Activated CD8-positive, alpha-beta memory T cell treated with anti-CD3 and anti-CD28 coated beads for 36 hours (primary cell): ENCODE measurements around the gene DLGAP4. TPM values are rescaled to one million over a fixed set of nuclear protein-coding genes. Genes with fewer than 3 reads are reported as not detected.

Source experiments
- CTCF ChIA-PET: fragments of 350-600 bp; sonication (Branson Sonifier 250); formaldehyde crosslinking; loops from one replicate; lab custom pipeline; 2021; ENCODE audit warnings: antibody characterized with exemption; lab: Charles Lee
- POLR2A ChIA-PET: fragments of 350-600 bp; sonication (Branson Sonifier 250); formaldehyde crosslinking; loops from one replicate; lab custom pipeline; 2021; ENCODE audit warnings: antibody characterized with exemption; lab: Charles Lee
- total RNA-seq, 2 experiments: library from RNA; stranded (reverse); gene quantifications; one replicate each; pipeline ENCODE4 v1.2.3, GENCODE V29; 2021

The DLGAP4 gene
- total RNA-seq, 2 experiments from 2014 or later = 12.0 to 15.1 TPM

DNA sequence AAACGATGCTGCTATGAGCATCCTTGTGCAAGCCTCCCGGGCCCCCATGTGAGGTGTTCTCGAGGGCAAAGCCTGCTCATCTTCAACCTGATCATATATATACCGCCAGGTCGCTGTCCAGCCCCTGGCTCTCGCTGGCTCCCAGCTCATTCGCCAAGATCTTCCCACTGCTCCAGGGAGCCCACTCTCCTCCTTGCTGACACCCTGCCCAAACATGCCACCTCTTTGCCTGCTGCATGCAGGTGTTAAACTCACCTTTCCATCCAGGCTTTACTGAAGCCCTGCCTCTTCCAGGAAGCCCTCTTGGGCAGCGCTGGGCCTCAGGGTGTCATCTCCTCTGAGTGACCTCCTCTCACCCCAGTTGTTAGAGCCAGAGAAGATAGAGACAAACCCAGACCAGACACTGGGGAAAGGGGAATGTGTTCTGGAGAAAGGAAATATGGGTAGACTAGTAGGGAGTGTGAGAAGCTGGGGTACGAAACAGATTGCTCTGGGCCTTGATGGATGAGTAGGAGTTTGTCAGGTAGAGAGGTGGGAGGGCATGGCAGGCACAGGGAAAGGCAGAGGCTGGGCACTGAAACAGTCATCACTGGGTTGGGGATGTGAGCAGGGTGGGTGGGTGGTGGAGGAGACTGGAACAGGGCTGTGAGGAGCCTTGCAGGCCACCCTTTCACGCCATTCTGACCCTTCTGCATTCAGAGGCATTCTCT lies 1.2 kb upstream of the DLGAP4 start:
- POLR2A ChIA-PET = no interaction called here
- CTCF ChIA-PET = no interaction called here

DNA sequence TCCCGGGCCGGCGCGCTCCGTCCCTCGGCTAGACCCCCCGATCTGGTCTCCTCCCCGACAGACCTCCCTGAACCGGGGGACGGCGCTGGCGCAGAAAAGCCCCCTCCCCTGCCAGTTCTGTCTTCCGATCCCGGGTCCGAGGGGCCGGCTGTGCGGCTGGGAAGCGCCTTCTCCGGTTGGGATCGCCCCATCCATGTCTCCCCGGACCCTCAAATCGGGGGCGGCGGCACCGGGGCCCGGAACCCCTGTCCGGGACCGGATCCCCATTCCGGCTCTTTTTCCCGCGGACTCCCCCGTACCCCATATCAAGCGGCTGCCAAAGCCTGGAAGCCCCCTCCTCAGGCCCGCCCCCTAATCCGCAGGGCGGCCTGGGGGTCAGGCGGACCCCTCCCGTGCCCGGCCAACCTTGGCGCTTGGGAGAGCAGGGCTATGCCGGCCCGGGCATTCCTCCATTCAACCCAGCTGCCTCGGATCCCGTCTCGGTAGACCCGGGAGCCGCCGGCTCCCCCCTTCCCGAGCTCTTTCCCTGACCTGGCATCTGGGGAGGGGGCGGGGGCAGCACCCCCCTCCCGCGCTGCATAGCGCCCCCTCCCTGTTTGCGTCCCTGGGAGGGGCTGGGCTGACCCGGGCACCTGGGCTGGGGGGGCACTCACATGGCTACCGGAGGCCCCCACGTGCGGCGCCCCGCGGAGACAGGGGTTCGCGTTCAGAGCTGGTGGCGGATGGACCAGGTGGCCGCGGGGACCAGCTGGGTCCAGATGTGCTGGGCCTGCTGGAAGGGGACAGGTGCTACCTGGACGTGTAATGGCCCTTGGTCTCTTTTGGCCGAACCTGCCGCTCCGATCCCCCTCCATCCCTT lies 643 bp downstream of the DLGAP4 start:
- ChIA-PET CTCF (no interaction called here), POLR2A (no interaction called here)

DNA sequence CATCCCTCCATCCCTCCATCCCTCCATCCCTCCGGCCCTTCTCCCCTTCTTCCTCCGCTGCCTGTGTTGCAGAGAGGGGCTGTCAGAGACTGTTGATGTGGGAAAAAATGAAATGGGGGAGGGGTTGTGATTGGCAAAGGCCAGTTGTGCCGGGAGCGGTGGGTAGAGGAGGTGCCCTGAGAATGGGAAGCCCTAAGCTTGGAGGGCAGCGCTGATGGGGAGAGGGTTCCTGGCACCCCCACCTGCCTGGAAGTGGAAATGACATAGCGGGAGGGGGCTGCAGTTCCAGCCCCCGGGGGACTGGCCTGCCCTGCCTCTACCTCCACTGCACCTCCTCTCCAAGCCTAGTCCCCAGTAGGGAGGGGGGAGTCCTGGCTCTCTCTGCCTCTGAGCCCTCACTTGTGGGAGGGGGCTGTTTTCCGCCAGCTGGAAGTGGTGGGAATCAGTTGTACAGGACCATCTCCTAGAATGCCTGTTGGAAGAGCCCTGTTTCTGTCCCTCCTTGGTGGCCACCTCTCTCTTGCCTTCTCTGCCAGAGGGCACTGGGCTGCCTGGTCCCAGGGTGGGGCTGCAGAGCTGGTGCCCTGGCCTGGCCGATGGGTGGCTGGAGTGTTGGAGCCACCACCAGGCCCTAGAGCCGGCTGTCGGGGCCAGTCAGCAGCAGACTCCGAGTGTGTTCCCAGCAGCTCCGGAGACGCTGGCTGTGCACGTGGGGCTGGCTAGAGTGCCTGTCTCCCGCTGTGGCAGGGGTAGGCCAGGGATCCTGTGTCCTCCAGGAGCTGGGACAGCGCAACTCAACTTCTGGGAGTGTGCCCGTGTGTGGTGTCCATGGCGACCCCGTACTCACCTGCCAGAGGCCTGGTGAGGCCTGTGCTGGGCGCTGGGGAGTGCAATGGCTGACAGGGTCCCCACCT lies 1.5 kb downstream of the DLGAP4 start:
- ChIA-PET CTCF (no interaction called here), POLR2A (no interaction called here)

DNA sequence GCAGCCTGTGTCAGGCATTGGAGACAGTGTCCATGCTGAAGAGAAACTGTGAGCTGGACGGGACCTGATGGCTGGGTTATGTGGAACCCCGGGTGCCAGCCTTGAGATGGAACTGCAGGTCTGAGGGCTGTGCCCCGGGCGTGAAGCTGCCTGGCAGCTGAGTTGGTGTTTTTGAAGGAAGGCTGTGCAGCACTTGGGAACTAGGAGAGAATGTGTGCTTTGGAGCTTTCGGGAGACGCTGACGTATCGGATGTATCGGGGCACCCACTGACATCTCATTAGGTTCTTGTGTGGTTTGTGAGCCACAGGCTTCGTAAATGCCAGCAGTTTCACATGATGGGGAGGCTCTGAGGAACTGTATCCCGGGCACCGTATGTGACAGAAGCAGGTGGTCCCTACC lies 2.2 kb downstream of the DLGAP4 start:
- POLR2A ChIA-PET = no interaction called here
- CTCF ChIA-PET = no interaction called here

DNA sequence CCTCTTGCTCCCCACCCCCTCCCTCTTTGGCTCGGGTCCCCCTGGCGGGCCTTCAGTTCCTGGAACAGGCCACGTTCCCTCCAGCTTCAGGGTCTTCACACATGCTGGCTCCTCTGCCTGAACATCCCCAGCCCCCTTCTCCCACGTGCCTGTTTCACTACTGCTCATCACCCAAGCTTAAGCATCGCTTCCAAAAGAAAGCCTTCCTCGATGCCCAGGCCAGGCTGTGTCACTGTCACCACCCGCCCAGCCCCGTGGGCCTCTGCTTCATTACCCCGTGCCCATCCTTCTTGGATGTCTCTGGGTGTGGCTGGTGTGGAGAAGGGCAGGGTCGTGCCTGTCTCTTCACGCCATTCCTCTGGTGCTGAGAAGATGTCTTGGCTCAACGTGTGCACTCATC lies 2.8 kb downstream of the DLGAP4 start:
- CTCF ChIA-PET = no interaction called here
- POLR2A ChIA-PET = no interaction called here

DNA sequence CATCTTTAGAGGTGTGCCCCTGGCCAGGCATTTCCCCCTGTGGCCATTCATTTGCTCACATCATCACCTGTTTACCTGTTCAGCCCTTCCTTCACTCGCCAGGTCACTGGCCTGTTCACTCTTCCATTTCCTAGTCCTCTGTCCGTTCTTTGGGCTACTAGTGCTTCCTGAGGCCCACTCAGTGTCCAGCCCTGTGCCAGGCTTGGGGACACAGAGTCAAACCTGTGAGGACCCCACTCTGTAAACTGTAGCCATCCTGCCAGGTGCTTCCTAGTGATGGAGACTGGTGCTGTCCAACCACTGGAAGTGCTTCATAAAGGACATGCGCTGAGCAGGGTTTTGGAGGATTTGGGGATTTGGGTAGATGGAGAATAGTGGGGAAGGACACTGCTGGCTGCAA lies 3.5 kb downstream of the DLGAP4 start:
- ChIA-PET CTCF (no interaction called here), POLR2A (no interaction called here)

DNA sequence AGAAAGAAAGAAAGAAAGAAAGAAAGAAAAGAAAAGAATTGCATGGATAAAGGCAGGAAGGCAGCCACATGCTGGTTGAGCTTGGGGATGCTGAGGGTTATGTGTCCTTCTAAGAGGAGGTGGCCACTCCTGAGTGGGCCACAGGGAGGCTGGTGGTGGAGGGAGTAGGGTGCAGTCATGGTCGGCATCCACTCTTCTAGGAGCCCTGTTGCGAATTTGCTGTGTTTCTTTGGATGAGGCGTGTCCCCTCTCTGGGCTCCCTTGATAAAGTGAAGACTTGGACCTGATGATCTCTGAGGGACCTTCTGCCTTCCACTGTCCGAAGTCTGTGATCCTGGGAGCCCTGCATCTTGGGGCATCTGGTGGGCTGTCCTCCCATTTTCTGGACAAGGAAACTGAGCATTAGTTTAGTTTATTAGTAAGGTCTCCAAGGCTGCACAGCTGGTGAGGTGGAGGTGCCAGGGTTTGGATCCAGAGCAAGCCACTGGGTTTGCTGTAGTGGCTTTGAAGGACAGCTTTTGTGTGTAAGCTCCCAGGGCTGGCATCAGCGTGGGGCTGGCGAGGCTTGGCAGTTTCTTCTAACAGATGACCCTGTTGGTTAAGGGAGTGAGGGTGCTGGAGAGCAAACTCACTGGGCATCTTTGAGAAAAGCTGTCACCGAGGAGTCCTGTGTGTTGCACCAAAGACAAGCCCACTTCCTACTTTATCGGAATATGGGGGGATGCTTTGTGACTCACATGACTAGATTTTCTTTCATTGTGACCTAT lies 4.3 kb downstream of the DLGAP4 start:
- ChIA-PET CTCF (no interaction called here), POLR2A (no interaction called here)

DNA sequence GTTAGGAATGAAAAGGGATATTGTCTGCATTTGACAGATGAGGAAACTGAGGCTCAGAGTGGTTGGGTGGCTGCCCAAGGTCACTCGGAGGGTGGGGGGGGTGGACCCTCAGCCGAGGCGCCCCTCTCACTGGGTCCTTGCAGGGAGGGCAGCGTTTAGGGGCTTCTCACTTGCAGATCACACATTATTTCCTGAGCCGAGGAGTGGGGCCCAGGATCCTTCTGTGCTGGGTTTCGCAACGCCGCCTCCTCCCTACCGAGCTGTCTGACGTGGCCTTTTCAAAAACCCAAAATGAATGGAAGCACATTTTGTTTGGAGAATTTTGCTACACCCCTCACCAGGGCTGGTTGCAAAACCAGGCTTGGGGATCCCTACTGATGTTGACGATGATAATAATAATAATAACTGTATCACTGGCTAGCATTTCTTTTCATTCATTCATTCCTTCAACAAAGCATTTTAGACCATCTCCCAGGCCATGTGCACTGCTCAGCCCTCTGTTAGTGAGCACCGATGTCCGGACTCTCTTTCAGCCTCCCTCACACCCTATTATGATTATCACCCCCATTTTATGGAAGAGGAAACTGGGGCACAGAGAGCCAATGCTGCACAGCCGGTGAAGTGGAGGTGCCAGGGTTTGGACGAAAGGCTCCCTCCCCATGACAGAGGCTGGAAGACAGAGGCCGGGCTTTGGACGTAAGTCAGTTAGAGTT lies 5.2 kb downstream of the DLGAP4 start:
- ChIA-PET CTCF (no interaction called here), POLR2A (no interaction called here)

DNA sequence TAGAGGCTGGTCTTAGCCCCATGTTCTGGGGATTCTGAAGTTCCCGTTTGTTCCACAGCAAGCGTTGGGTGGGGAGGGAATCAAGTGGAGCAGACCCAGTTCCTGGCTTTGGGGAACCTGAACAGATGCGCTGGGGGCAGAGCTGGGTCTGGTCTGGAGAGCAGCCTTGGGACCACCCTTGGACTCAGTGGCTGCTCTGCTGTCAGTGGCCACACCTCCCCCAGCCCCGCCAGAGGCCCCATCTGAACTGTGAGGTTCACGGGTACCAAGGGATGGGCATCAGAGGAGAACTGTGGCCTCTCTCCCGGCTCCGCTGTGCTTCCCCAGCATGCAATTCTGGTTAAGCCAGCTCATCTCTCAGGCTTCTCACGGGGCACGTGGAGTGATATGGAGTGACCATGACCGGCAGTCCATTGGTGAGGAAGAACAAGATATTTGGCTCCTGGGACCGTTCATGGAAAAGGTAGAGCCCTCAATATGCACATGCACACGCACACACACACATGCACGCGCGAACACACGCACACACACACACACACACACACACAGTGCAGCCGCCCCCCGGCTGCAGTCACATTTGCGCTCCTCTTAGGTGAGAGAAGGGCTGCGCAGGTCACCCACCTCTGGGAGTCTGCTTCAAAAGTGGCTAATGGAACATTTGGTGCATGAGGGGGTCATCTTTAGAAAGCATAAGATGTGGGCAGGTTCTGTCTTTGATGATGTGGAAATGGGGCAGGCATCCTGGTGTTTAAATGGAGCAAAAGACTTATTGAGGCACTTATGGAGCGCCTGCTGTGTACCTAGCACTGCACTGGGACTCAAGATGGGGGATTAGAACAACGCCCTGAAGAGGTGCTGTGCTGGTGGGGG lies 6.0 kb downstream of the DLGAP4 start:
- CTCF ChIA-PET = no interaction called here
- POLR2A ChIA-PET = no interaction called here

DNA sequence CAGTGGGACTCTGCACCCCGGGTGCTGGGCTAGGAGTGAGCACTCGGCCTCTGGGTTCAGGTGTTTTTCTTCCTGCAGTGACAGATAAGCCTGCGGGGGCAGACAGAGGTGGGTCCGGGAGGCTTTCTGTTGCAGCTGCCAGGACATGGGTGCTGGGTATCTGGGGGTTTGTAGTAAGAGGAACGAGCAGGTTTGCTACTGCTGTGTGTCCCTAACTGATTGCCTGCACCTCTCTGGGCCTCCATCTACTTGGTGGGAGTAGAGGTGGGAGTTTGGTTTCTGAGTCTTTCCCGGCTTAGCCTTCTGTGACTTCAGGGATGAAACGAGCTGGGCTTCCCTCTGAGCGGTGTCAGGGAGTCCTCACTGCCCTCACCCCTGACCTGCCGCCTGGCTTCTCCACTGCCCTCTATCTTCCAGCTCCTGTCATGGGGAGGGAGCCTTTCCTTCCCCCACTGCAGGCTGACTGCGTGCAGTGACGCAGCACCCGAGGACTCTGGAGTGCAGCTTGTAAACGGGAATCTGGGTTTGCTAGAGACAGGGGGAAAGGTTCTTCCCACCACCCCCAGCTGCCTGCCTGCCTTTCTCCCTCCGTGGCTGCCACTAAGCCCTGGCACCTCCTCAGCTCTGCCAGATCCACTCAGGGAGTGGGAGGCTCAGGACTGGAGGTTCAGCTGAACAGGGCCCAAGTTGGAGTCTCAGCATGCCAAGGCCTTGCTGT lies 6.7 kb downstream of the DLGAP4 start:
- ChIA-PET POLR2A (no interaction called here), CTCF (no interaction called here)

DNA sequence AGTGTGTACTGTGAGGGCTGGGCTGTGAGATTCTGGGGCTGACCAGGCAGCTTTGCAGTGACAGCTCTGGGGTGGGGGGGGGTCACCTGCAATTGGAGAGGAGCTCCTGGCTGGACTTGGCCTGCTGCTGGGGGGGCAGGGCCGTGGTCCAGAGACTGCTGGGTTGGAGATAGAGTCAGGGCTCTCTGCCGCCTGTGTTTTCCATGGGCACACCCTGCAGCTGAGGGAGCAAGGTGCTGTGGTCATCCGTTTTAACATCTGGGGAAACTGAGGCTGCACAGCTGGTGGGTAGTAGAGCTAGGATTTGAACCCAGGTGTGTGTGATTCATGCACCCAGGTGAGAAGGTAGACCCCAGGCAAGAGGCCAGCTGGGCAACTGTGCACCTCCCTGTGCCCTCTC lies 7.3 kb downstream of the DLGAP4 start:
- POLR2A ChIA-PET = no interaction called here
- CTCF ChIA-PET = no interaction called here

DNA sequence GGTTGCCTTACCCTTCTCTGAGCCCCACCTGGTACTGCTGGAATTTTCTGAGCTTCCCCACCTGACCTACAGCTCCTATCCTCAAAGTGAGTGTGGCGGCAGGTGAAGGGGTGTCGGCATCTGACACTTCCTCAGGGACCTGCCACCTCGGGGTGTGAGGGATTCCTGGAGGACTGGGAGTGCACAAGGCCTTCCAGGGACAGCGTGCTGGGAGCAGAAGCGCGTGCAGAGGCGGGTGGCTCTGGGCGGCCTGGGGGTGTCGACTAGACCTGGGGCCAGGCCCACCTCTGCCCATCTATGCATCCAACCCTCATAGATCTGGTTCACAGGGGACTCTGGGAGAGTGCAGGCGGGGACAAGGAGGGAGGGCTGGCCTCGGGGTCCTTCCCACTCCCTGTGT lies 7.8 kb downstream of the DLGAP4 start:
- ChIA-PET CTCF (no interaction called here), POLR2A (no interaction called here)

DNA sequence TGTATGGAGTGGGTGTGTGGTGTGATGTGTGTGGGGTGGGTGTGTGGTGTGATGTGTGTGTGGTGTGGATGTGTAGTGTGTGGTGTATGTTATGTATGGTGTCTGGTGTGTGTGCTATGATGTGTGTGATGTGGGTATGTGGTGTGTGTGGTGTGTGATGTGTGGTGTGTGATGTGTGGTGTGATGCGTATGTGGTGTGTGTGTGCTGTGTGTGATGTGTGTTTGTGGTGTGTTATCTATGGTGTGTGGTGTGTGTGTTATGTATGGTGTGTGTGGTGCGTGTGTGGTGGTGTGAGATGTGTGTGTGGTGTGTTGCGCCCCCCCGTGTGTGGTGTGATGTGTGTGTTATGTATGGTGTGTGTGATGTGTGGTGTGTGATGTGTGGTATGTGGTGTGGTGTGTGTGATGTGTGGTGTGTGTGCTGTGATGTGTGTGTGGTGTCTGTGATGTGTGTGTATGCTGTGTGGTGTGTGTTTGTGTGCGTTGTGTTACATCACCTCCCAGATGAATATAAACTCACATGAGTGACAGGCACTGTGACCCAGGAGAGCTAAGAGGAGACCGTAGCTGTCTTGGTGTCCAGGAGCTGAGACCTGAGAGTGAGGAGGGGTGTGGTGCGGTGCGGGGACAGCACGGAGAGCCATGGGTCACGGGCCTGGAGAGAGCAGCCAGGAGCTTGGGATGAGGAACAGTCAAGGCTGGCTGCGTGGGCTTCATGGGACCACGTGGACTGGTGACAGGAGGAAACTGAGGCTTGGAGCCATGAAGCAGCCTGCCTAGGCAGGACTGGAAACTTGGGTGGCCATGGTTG lies 8.8 kb downstream of the DLGAP4 start:
- POLR2A ChIA-PET = no interaction called here
- CTCF ChIA-PET = no interaction called here

DNA sequence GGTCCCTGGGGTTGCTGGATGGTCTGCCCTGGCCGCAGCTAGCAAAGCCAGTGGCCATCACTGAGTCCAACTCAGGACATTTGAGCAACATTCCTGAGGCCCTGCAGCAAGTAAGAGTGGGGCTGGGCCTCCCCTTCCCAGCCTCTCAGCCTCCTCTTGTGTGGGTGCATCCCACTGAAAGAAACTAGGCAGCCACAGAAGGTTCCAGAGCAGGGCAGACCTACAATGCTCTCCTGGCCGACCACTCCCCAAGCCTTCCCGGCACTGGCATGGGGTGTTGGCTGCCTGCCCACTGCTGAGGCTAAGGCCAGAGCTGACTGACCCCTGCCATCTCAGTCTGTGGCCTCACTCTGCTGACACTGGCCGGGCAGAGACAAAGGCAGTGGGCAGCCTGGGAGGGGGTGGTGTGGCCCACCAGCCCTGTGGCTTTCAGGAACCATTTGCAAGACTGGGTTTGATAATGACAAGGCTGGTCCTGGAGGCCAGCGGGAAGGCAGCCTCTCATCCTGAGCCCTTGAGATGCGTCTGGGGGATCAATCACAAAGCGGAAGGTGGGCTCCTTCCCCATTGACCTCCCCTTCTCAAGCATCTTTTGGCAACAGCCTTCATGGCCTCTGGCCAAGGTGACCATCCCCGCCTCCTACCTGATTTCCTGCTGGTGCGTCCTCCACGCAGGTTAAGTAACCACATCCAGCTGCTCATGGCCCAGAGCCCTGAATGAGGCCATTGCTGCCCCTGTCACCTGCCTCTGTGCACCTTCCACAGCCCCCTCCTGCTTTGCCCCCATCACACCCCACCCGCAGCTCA lies 9.6 kb downstream of the DLGAP4 start:
- ChIA-PET POLR2A (no interaction called here), CTCF (no interaction called here)

DNA sequence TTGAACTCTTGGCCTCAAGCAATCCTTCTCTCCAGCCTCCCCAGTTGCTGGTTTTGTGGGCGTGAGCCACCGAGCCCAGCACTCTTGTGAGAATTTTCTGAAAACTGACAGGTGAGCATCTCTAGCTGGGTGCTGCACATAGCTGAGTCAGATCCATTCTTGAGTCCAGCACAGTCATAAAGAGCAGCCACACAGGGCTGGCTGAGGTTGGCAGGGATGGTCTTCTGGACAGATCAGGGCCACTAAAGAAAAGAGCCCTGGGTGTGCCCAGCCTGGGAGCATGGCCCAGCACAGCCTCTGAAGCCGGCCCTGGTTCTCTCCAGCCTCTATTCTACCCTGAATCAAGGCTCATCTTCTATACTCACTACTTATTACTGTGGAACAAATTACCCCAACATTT lies 11.5 kb downstream of the DLGAP4 start:
- ChIA-PET POLR2A (no interaction called here), CTCF (no interaction called here)

DNA sequence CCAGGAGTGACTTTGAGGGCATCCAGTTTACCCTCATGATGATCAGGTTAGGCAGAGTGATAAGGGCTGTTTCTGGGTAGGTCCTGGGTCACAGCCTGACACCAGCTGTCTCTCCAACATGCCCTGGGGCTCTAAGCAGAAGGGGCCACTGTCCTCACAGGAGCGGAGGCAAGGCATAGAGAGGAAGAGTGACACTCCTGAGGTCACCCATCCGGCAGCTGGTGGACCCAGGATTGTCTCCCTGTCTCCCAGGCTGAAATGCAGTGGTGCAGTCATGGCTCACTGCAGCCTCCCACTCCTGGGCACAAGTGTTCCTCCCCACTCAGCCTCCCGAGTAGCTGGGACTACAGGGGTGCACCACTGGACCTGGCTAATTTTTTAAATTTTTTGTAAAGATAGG lies 12.0 kb downstream of the DLGAP4 start:
- POLR2A ChIA-PET = no interaction called here
- CTCF ChIA-PET = no interaction called here
